ENCODE results near the gene ENPP1. TPM values are rescaled to one million over a fixed set of nuclear protein-coding genes. Genes with fewer than 3 reads are reported as not detected.

The ENPP1 gene
- total RNA-seq, 6 experiments from 2014 or later, result 27.5 to 61.6 (median 45.6) TPM

DNA sequence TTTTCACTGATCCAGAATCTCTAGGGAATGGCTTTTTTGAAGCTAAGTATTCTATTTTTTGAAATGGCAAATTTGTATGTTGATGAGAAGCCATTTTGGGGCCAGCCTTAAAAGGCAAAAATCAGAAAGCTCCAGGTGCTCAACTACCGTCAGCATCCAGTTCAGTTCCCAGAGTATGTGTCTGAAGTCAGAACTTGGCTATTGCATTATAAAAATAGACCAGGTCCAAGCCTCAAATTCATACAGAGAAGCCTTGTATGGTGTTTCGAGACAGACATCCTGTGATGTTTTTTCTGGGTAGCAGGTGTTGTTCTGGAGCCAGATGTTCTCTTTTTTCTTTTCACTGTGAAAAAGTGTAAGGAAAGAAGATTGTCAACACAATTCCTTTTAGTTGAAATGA is 75.2 kb downstream of the ENPP1 start:
- Histone ChIP-seq H3K27me3 (no peaks in the 10 kb centered on the region), H3K4me3 (no peak overlapping the region), H3K36me3 (peaks cover 0 to 95% (median 28%) of the 10 kb centered on the region in 4 donors), H3K27ac (no peak overlapping the region), H3K9me3 (no peaks in the 10 kb centered on the region), H3K4me1 (no peaks in the 10 kb centered on the region)
- 85% methylated on average over 2 of the region's 2 CpGs for WGBS (ENCODE audit: insufficient coverage, low coverage, low lambda C conversion rate, missing lambda C conversion rate)
- ATAC-seq, result no peak
- TF ChIP-seq, protein P1, sequence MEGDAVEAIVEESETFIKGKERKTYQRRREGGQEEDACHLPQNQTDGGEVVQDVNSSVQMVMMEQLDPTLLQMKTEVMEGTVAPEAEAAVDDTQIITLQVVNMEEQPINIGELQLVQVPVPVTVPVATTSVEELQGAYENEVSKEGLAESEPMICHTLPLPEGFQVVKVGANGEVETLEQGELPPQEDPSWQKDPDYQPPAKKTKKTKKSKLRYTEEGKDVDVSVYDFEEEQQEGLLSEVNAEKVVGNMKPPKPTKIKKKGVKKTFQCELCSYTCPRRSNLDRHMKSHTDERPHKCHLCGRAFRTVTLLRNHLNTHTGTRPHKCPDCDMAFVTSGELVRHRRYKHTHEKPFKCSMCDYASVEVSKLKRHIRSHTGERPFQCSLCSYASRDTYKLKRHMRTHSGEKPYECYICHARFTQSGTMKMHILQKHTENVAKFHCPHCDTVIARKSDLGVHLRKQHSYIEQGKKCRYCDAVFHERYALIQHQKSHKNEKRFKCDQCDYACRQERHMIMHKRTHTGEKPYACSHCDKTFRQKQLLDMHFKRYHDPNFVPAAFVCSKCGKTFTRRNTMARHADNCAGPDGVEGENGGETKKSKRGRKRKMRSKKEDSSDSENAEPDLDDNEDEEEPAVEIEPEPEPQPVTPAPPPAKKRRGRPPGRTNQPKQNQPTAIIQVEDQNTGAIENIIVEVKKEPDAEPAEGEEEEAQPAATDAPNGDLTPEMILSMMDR (IDR thresholded peaks at IDR 0.05), result no peak
- TF ChIP-seq POLR2A (IDR thresholded peaks at IDR 0.05), result no peak
- no peak for DNase-seq
- intact Hi-C loops (cut with DNase I), result no loop called here

DNA sequence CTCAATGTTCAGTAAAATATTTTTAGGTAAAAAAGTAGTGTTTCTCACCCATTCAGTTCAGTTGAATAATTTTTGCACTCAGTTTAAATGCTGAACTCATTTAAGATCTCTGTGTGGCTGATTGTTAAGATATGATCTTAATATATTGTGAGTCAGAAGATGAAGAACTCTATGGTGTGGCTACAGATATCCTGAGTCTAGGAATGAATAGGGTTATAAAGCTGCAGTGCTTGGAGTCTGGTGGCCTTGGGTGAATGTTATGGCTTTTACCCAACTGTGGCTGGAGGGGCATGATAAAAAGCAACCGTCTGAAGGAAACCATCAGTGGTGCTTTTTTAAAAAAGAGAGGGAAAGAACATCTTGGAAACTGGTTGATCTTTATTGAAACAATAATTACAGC is 77.4 kb downstream of the ENPP1 start:
- ATAC-seq (no peak), DNase-seq (no peak)
- Histone ChIP-seq H3K27ac (no peak overlapping the region), H3K4me3 (no peak overlapping the region), H3K9me3 (no peaks in the 10 kb centered on the region), H3K27me3 (no peaks in the 10 kb centered on the region), H3K36me3 (peaks cover 0 to 95% (median 30%) of the 10 kb centered on the region in 4 donors), H3K4me1 (no peaks in the 10 kb centered on the region)
- intact Hi-C loops (cut with DNase I), result no loop called here
- no CpG with 5 or more reads among the region's 1 CpG for WGBS (ENCODE audit: insufficient coverage, low coverage, low lambda C conversion rate, missing lambda C conversion rate)
- TF ChIP-seq, protein P1 (IDR thresholded peaks at IDR 0.05), result no peak
- TF ChIP-seq POLR2A (IDR thresholded peaks at IDR 0.05), result no peak

DNA sequence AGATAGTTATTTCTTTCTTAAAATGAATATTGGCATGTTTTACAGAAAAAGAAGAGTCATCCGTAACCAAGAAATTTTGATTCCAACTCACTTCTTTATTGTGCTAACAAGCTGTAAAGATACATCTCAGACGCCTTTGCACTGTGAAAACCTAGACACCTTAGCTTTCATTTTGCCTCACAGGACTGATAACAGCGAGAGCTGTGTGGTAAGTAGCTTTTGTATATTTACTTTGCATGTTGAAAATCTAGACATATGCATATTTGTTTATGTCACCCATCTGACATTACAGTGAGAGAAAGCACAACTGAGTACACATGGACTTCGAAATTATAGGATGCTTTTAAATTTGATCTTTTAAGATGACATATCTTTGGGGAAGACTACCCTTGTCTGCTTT is 78.7 kb downstream of the ENPP1 start:
- peaks cover 0 to 95% (median 30%) of the 10 kb centered on the region in 4 donors for H3K36me3 ChIP-seq
- TF ChIP-seq, protein P1 (IDR thresholded peaks at IDR 0.05), result no peak
- TF ChIP-seq POLR2A (IDR thresholded peaks at IDR 0.05), result no peak
- intact Hi-C loops (cut with DNase I), result no loop called here
- ATAC-seq, result no peak
- no peaks in the 10 kb centered on the region for H3K9me3 ChIP-seq
- no peaks in the 10 kb centered on the region for H3K27me3 ChIP-seq
- 69% methylated on average over 4 of the region's 4 CpGs for WGBS (ENCODE audit: insufficient coverage, low coverage, low lambda C conversion rate, missing lambda C conversion rate)
- no peak overlapping the region for H3K27ac ChIP-seq
- no peak overlapping the region for H3K4me3 ChIP-seq
- DNase-seq, result no peak
- no peaks in the 10 kb centered on the region for H3K4me1 ChIP-seq

DNA sequence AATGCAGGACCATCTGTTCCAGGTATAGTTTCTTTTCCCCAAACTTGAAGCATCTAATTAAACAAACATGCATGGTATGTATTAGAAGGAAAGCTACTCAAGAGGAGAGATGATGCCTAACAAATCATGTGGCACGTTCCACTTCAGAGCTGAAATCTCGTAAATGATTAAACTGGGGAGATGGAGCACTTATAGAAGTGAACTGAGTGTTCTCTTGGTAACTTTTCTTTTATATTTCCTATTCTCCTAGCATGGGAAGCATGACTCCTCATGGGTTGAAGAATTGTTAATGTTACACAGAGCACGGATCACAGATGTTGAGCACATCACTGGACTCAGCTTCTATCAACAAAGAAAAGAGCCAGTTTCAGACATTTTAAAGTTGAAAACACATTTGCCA is 82.3 kb downstream of the ENPP1 start:
- intact Hi-C loops (cut with DNase I), result no loop called here
- Histone ChIP-seq H3K4me1 (peaks cover 0 to 26% (median 5%) of the 10 kb centered on the region in 4 donors), H3K4me3 (no peak overlapping the region), H3K27me3 (no peaks in the 10 kb centered on the region), H3K9me3 (no peaks in the 10 kb centered on the region), H3K27ac (no peak overlapping the region), H3K36me3 (peaks cover 0 to 62% (median 20%) of the 10 kb centered on the region in 4 donors)
- TF ChIP-seq POLR2A (IDR thresholded peaks at IDR 0.05), result no peak
- TF ChIP-seq, protein P1 (IDR thresholded peaks at IDR 0.05), result no peak
- ATAC-seq (no peak), DNase-seq (no peak)
- 65% methylated on average over 3 of the region's 3 CpGs for WGBS (ENCODE audit: insufficient coverage, low coverage, low lambda C conversion rate, missing lambda C conversion rate)

DNA sequence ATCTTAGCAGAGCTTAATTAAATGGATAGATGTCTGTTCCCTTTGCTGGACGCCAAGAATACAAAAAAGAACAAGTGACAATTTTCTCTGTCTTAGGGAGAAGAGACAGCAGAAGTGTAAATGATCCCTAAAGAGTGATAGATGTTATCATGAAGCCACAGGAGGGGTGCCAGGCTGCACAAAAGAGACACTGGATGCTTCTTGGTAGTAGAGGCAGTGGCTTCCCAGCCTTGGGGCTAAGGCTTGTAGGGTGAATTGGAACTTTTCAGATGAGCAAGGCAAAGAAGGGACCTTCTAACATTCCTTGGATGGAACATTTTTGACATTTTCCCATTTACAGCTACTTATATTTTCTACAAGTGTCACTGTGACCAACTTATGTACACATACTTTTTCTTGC is 85.4 kb downstream of the ENPP1 start:
- H3K36me3 ChIP-seq, result peaks cover 0 to 35% (median 12%) of the 10 kb centered on the region in 4 donors
- H3K27me3 ChIP-seq, result no peaks in the 10 kb centered on the region
- no peak overlapping the region for H3K4me3 ChIP-seq
- no peaks in the 10 kb centered on the region for H3K9me3 ChIP-seq
- no peak for ATAC-seq
- DNase-seq, result no peak
- H3K27ac ChIP-seq, result peak overlapping the region in 2 of 3 donors; percentile 96 to 97
- WGBS (ENCODE audit: insufficient coverage, low coverage, low lambda C conversion rate, missing lambda C conversion rate), result 75% methylated on average over 1 of the region's 1 CpG
- intact Hi-C loops (cut with DNase I), result no loop called here
- peaks cover 0 to 30% (median 10%) of the 10 kb centered on the region in 4 donors for H3K4me1 ChIP-seq
- TF ChIP-seq, protein P1 (IDR thresholded peaks at IDR 0.05), result no peak
- no peak for TF ChIP-seq POLR2A (IDR thresholded peaks at IDR 0.05)
